Retinal pigment epithelial cell (primary cell): Measurements from ENCODE around the gene TNIK.

Experiments
- DNase-seq: peaks from one replicate; pipeline ENCODE4 v3.0.0-alpha.2; 2010; ENCODE audit warnings: low read depth
- H3K4me3 ChIP-seq: 2 replicates; pipeline ENCODE4 v1.5.1; 2011; ENCODE audit warnings: mild to moderate bottlenecking, low read length, control low read depth, moderate library complexity
- TF ChIP-seq, protein P1 (sequence below): conservative IDR thresholded peaks from 2 replicates; pipeline ENCODE4 v1.5.1; 2011; ENCODE audit warnings: low read depth, low read length, control low read depth, inconsistent platforms

Gene TNIK

DNA sequence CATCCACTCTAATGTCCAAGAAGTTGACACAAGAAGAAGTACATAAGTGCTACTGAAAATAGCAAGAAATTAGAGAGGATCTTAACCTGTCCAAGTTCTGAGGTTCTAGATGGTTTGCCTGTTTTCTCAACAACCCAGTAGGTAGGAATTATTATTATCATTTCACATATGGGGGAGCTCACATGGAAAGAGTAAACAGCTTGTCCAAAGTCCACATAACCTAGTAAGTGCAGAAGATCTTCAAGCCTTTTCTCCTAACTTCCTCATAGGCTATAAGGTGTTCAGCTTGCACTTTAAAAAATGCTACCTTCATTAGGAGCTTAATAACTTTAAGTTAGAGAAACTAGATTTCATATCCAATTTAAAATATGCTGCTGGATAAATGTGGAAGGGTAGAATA, 436.6 kb downstream of the TNIK start:
- no peak overlapping the region for H3K4me3 ChIP-seq
- DNase-seq: no peak
- TF ChIP-seq, protein P1, sequence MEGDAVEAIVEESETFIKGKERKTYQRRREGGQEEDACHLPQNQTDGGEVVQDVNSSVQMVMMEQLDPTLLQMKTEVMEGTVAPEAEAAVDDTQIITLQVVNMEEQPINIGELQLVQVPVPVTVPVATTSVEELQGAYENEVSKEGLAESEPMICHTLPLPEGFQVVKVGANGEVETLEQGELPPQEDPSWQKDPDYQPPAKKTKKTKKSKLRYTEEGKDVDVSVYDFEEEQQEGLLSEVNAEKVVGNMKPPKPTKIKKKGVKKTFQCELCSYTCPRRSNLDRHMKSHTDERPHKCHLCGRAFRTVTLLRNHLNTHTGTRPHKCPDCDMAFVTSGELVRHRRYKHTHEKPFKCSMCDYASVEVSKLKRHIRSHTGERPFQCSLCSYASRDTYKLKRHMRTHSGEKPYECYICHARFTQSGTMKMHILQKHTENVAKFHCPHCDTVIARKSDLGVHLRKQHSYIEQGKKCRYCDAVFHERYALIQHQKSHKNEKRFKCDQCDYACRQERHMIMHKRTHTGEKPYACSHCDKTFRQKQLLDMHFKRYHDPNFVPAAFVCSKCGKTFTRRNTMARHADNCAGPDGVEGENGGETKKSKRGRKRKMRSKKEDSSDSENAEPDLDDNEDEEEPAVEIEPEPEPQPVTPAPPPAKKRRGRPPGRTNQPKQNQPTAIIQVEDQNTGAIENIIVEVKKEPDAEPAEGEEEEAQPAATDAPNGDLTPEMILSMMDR: no peak

DNA sequence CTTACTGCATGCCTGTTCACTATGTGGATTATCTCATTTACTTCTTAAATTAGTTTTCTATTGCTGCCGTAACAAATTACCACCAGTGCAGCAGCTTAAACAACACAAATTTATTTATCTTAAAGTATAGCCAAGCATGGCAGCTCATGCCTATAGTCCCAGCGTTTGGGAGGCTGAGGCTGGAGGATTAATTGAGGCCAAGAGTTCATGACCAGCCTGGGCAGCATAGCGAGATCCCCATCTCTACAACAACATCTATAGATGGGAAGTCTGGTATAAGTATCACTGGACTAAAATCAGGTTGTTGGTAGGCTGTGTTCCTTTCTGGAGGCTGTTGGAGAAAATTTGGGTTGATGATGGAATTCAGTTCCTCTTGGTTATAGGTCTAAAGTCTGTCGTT, 438.8 kb downstream of the TNIK start:
- no peak overlapping the region for H3K4me3 ChIP-seq
- no peak for DNase-seq
- TF ChIP-seq, protein P1: no peak

DNA sequence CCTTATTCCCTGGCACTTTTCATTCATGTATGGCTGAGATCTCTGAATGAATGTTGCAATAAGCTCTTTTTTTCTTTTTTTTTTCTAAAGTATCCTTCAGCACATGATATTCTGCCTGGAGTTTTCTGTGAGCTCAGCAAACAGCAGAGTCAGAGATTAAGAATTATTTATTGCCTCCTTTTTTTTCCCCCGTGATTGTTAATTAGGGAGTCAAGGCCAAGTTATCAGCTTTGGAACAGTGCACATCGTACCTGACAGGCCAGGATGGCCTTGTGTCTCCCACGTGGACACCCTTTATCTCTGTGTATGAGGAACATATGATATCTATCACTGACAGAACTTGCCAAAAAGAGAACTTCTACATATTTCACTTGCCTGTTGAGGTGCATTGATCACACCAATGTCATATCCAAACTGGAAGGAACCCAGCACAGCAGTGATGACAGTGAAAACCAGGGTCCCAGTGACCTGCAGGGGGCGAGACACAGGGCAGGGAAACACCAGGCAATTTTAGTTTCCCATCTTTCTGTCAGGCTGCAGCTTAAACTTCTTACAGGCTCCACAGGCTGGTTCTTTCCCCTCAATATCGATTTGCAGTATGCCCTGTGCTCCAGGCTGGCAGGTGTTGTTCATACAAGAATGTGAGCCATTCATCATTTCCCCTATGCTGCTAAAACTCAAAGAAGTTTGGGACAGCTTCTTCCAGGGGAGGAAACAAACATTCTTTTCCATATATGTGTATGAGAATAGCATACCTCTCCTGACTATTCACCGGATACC, 441.9 kb downstream of the TNIK start:
- no peak overlapping the region for H3K4me3 ChIP-seq
- no peak for DNase-seq
- TF ChIP-seq, protein P1: peak; percentile 56

DNA sequence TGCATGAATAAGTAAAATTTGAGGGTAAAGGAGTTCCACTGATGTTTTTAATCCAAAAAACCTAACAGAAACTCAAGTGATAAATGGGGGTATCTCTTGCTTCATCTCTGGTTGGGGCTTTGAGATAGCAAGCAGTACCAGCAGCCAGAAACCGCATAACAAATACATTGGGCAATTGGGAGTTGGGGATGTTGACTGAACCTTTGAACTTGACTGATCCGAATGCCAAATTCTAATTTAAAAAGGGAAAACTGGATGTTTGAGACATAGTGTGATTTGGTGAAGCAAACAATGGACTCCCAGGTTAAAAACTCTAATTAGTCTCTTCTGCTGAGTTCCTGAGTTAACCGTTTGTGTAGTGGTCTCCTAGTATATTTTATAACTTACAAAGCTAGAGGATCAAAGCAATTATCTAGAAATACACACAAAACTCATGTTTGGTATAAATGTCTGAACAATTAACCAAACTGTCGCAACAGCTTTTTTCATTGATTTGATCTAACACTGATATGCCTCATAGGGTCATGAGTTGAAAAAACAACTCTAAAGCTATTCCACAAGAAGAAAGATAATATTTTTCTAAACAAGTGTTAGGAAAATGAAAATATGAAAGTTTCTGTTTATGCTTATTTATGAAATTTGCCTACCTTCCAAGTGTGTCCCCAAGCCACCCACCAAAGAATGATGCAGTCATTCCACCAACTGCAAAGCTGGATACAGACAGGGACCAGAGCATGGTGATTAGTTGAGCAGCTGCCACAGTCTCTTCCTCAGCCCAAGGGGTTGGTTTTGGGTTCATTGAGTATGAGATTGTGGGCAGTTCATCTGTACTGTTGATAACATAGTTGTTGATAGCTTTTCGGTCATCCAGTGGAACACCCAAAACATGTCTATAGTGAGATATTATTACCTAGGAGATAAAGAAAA, 446.1 kb downstream of the TNIK start:
- TF ChIP-seq, protein P1: no peak
- DNase-seq: no peak
- no peak overlapping the region for H3K4me3 ChIP-seq

DNA sequence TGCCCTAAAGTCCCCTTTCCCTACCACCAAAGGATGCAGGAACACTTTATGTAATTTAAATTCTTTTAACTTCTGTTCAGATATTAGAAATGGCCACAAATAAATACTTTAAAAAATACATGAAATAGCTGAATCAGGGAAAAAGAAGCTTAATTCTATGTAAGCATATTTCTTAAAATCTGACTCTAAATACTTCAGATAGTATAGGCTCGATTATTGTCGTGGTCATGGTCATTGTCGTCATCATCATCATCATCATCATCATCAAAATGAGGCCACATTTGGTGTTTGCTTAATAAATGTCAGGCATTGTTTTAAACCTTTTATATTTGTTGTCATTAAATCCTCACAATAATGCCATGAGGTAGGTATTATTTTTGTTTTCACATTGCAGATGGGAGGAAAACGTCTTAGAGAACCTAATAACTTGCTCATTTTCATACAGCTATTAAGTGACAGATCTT, 448.3 kb downstream of the TNIK start:
- no peak for DNase-seq
- no peak overlapping the region for H3K4me3 ChIP-seq
- TF ChIP-seq, protein P1: no peak
